KOPT-K1 (cell line): ENCODE data around the gene PAX7.

ENCODE experiments used
- H3K27ac ChIP-seq: fragments of 200-600 bp; sonication (generic); 2 replicates; pipeline ENCODE4 v1.5.1; 2016; ENCODE audit warnings: antibody characterized with exemption, mild to moderate bottlenecking, low read depth, low read length; ENCODE audit not compliant: poor library complexity, severe bottlenecking
- H3K36me3 ChIP-seq: fragments of 200-600 bp; sonication (generic); 2 replicates; pipeline ENCODE4 v1.5.1; 2017; ENCODE audit warnings: antibody characterized with exemption, mild to moderate bottlenecking, low read length, moderate library complexity; ENCODE audit not compliant: insufficient read depth
- H3K9me3 ChIP-seq: fragments of 200-600 bp; sonication (generic); 2 replicates; pipeline ENCODE4 v1.5.1; 2017; ENCODE audit warnings: antibody characterized with exemption, low read length, mild to moderate bottlenecking; ENCODE audit not compliant: insufficient read depth, poor library complexity, severe bottlenecking

Gene PAX7

DNA sequence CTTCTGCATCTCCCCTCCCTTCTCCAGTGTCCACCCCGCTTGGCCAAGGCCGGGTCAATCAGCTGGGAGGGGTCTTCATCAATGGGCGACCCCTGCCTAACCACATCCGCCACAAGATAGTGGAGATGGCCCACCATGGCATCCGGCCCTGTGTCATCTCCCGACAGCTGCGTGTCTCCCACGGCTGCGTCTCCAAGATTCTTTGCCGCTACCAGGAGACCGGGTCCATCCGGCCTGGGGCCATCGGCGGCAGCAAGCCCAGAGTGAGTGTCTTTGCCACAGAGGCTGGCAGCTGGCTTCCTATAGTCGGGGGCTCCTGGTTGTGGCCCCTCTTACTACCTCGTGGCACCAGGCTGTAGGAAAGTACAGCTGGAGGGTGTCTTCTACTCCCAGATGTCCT, 3.6 kb downstream of the PAX7 start:
- H3K9me3 ChIP-seq: peaks cover 18% of the 10 kb centered on the region
- H3K27ac ChIP-seq: no peak overlapping the region
- H3K36me3 ChIP-seq: no peaks in the 10 kb centered on the region

DNA sequence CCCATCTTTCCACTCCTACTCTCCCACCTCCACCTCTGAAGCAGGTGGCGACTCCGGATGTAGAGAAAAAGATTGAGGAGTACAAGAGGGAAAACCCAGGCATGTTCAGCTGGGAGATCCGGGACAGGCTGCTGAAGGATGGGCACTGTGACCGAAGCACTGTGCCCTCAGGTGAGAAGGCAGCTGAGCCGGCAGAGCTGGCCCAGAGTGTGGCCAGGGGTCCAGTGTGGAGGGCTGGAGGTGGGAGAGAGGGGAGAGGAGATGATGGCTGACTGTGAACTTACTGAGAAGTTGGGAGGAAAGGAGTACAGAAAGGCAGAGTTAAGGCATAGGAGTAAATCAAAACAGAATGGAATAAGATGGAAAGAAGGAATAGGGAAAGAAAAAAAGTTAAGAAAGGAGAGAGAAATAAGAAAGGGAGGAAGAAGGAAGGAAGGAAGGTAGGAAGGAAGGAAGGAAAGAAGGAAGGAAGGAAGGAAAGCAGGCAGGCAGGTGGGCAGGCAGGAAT, 4.5 kb downstream of the PAX7 start:
- Histone ChIP-seq H3K9me3 (peaks cover 18% of the 10 kb centered on the region), H3K27ac (no peak overlapping the region), H3K36me3 (no peaks in the 10 kb centered on the region)

DNA sequence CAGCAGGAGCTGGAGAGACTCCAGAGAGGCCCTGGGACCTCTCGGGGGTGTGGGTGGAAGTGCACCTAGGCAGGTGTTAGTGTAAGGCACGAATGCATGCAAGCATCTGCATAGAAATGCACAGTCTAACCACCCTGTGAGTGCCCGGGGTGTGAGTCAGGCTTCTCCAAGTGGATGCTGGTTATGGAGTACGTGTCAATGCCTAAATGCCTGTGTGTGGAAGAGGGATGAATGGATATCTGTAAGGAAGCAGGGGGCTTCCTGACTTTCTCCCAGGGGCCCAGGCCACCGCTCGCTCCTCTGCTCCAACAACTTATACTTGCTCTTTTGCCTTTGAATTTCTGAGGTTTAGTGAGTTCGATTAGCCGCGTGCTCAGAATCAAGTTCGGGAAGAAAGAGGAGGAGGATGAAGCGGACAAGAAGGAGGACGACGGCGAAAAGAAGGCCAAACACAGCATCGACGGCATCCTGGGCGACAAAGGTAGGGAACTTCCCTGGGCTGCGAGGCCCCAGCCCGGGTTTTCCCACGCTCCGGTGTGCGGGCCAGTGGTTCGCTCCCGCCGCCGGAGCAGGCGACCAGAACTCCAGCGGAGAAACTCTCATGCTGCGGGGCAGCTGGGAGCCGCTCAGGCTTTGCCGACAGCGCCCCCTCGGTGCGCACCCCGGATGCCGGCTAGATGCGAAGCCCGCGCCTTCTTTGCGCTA, 5.4 kb downstream of the PAX7 start:
- Histone ChIP-seq H3K36me3 (no peaks in the 10 kb centered on the region), H3K9me3 (peaks cover 9% of the 10 kb centered on the region), H3K27ac (no peak overlapping the region)

DNA sequence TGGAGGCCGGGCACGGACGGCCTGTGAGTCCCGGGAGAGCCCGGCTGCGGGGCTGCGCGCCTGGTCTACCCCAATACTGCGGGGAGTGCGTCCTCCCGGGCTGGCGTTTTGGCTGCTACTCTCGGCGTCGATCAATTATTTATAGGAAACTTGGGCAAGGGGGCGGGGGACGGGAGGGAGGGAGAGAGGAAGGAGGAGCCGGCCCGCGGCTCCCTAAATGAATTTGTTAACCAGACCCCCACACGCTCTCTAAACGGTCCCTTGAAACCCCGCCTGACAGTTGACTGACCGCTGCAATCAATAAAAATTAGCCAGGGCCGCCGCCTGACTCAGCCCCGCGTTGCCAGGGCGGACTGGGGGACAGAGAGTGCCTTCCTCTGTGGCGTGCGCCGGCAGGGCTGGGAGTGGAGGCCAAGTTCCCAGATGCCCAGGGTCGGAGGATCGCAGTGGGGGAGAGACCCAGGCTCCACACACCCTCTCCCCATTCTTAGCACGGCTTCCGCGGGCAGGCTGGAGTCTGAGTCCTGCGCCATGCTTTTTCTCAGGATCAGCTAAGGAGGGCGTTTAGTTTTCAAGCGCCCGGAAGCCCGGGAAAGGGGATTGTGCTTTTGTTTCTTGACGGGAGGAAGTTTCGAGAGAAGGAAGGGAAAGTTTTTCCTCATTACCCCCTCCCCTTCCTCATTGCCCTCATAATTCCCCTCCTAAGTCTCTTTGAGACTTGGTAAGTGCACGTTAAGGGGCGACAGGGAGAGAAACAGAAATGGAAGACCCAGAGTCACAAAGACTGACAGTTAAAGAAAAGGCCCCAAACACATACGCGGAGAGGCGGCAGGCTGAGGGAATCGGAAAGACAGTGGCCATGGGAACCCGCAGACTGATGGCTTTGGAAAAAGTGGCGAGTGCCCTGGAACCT, 6.2 kb downstream of the PAX7 start:
- peaks cover 7% of the 10 kb centered on the region for H3K9me3 ChIP-seq
- no peak overlapping the region for H3K27ac ChIP-seq
- H3K36me3 ChIP-seq: no peaks in the 10 kb centered on the region

DNA sequence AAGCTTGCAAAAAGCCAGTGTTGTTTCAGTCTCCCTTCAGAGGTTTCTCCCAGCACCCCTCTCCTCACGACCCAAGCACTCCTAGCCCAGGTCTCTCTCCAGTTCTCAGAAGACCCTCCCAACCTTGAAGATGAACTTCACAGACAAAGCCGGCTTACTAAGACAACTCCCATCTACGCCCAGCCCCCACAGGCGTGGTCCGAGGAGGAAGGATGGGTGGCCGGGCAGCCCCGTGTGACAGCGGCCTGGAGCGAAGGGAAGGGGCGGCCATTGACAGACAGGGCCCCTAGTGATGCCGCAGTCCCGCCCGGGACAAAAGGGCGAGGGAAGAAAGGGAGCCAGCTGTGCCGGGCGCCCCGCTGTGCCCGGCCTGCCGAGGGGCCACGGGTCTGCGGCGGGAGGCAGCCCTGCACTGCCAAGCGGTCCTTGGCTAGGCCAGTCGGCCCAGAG, 6.9 kb downstream of the PAX7 start:
- H3K9me3 ChIP-seq: peaks cover 7% of the 10 kb centered on the region
- no peak overlapping the region for H3K27ac ChIP-seq
- no peaks in the 10 kb centered on the region for H3K36me3 ChIP-seq

DNA sequence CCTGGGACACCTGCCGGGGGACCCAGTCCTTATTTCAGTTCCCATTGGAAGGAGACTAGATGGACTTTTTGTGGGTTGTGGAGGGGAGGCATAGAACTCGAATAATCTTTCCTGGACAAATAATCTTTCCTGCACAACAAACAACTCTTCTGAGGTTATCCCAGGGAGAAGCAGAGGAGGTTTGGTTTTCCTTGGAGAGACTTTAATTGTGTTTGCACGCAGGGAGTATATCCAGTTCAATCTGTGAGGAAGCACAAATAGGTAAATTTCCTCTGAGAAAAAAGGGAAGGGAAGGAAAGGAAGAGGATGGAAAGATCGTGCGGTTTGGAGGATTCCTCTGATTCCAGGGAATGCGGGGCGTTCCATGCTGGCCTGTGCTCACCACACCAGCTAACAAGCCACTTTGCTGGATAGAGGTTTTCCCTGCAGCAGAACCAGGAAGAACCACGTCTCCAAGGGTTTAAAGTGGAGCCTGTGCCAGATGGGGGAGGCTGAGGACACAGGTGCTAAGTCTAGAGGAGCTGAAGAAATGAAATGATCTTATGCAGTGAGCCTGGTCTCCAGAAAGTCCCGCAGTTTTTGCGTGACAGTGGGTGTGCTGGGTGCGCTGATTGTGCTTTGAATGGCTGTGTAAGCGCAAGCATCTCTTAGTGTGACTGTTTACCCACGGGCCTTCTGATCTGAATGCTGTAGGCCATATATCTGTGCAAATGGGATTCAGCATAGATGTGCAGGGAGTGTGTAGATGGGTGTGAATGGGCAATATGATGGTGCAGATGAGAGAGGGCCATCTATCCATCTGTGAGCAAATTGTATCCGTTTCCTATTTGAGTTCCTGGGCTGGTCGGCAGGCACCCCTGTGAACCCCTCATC, 7.6 kb downstream of the PAX7 start:
- H3K27ac ChIP-seq: no peak overlapping the region
- H3K36me3 ChIP-seq: no peaks in the 10 kb centered on the region
- H3K9me3 ChIP-seq: peaks cover 4% of the 10 kb centered on the region

DNA sequence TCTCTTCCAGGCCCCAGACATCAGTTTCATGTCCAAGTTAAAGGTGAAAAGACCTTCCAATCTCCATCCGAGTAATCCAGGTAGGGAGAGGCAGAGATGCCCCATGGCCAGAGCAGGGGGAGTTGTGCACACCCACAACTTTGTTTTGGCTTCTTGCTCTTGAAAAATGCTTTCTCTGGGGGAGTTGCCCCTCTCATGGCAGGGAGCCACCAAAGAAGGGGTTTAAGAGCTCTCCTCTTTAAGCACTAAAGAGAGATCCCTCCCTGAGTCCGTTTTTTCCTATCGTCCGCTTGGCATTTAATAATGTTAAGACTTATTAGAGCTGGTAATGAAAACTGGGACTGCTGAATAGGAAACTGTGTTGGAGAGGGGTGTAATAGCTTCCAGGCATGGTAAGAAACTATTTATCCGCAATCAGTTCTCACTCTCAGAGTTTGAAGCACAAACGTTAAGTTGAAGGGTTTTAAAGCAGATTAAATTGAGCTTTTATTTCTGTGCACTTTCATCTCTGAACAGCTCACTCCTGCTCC, 8.3 kb downstream of the PAX7 start:
- Histone ChIP-seq H3K9me3 (no peaks in the 10 kb centered on the region), H3K27ac (no peak overlapping the region), H3K36me3 (no peaks in the 10 kb centered on the region)

DNA sequence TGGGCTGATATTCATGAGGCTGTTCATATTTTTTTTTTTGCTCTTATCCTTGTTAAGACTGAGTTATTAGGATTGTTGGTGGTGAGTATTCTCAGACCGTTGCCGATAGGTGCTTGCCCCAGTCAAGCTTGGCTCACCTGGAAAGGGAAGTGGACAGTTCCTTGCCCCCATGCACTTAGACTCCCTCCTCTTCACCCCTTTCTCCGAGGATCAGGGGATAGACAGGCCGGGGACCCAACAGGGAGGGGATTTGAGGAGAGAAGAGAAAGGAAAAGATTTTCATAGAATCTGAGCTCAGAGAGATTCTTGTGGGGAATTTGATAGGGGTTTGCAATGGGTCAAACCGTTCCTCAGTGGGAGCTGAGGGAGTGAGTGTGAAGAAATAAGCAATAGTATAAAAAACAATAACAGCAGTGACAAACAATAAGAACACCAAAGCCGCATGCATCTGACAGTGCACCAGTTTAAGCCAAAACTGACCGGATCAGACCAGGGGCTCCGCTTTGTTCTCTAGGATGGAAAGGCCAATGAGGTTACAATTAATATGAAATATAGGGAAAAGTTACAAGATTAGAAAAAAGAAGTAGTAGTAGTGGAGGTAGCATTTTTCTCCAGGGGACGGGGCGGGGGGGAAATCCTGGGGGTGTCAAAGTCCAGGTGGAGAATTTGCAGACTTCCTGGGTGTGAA, 8.9 kb downstream of the PAX7 start:
- H3K27ac ChIP-seq: no peak overlapping the region
- H3K9me3 ChIP-seq: no peaks in the 10 kb centered on the region
- H3K36me3 ChIP-seq: no peaks in the 10 kb centered on the region

DNA sequence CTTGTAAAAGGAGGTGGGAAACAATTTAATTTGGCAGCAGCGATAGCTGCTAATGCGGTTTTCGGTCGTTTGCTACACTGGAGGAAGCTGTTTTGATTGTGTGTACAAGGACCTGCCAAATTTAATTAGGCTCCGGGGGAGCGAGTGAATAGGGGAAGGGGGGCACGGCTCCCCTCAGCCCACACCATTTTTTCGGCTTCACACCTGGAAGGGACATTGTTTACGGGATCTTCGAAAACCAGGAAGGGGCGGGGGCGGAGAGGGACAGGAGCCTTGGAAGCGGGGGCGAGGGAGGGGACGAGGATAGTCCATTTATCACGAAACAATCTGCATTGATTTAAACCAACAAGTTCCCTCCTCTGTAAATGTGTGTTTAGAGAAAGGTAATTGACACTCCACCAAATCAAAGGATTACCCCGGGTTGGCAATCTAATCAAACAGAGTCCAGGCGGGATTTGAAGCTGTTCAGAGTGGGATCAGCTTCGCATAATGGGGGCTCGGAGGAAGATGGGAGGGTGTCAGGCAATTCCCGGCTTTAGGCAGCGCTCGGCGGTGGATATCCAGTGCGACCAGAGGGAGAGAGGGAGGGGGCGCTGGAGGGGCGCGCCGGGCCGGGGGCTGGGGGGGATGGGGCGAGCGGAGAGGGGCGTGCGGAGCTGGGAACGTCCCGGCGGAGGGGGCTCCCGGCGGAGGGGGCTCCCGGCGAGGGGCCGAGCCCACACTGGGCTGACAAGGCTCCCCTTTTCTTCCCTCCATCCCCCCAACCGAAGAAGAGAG, 9.8 kb downstream of the PAX7 start:
- no peak overlapping the region for H3K27ac ChIP-seq
- no peaks in the 10 kb centered on the region for H3K36me3 ChIP-seq
- H3K9me3 ChIP-seq: no peaks in the 10 kb centered on the region

DNA sequence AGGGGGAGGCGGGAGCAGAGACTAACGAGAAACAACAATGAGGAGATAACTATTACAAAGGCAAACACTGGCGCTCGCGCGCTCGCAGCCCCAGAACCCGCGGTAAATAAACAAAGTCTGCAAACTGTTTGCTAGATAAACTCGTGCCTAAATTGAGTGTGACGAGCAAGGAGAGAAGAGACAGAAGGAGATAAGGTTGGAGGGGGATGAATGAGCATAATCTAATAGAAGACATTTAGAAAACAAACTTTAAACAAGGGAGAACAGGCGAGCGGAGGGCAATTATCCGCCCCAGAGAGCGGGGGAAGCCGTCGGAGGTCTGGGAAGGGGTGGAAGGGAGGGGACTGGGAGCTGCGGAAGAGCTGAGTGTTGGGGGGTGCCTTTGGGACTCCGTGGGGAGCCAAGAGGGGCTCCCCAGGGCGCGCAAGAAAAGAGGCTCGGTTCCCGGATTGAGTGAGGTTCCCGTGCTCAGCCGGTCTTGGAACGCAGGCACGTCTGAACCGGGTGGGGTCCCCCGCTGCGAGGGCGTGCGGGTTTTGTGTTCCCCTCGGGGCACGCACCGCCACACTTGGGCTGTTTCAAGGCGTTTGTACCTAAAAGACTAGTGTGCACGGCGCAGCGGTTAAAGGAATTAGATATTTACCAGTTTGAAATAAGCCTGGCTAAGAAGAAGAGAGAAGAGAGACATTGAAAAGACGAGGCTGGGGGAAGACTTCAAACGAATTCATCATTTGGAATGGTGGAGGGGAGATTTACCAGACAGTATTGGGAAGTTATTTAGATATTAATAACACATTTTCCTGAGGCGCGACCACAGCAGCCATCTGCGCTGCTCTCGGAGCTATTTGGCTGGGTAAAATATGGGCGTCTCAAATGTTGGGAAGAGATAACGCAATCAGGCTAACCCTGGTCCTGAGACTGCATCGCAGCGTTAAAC, 10.6 kb downstream of the PAX7 start:
- Histone ChIP-seq H3K36me3 (no peaks in the 10 kb centered on the region), H3K27ac (no peak overlapping the region), H3K9me3 (no peaks in the 10 kb centered on the region)

DNA sequence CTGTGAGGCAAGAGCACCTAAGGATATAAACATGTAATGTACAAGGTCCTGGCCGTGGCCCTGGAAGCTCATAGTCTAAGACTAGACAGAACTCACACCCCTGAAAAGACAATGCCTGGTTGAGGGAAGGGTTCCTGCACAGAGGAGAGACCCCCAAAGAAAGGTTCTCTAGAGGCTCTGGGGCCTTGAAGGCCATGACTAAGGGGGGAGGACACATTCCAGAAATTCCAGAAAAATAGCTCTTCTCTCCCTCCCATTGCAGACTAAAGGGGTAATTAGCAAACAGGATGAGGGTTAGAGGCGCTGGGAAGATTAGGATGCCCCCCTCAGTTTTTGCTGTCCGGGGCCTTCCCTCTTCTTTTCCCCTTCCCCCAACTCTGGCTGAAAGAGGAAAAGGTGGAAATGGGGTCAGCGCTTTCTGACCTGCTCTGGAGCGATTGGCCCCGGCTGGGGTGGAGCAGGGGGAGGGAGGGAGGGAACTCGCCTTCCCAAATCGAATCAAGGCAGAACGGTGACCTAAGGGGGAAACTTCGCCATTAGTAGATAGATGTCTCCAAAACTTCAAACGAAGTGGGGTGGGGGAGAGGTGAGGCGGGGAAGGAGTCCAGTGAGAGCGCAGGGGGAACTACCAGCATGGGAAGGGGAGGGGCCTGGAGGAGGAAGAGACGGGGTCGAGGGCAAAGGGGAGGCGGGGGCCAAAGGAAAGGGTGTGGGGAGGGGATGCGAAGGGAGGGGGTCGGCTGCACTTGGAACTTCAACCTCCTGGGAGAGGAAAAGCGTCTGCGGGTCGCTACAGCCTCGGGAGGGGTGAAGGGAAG, 11.8 kb downstream of the PAX7 start:
- Histone ChIP-seq H3K9me3 (no peaks in the 10 kb centered on the region), H3K36me3 (no peaks in the 10 kb centered on the region), H3K27ac (no peak overlapping the region)
